GM21423 (cell line): ENCODE results near the gene PALS1.

Source experiments
- ATAC-seq: cut with Tn5 transposase; IDR thresholded peaks from one replicate; pipeline ENCODE4 v1.9.1; 2021; ENCODE audit warnings: mild to moderate bottlenecking, moderate library complexity; ENCODE audit not compliant: unreplicated experiment

Gene PALS1

GRCh38 chr14:67241411-67242167 is at the start of gene PALS1:
TSS of gene PALS1 (plus strand) at chr14:67241435. CDS start at chr14:67279171, 37,736 bp downstream.
- ATAC-seq, result peak; percentile 38

GRCh38 chr14:67191768-67192290 is 49.4 kb upstream of the PALS1 start:
- no peak for ATAC-seq

- no peak for ATAC-seq
Measured at GRCh38 chr14:67192366-67192765, 48.9 kb upstream of the PALS1 start.

GRCh38 chr14:67195279-67195678 is 46.0 kb upstream of the PALS1 start:
- ATAC-seq, result no peak

GRCh38 chr14:67199016-67199415 is 42.2 kb upstream of the PALS1 start:
- ATAC-seq, result no peak

- ATAC-seq, result no peak
Measured at GRCh38 chr14:67207810-67208209, 33.4 kb upstream of the PALS1 start.

- ATAC-seq, result no peak
Measured at GRCh38 chr14:67218126-67218525, 23.1 kb upstream of the PALS1 start.

GRCh38 chr14:67221248-67221981 is 19.8 kb upstream of the PALS1 start:
- no peak for ATAC-seq

- ATAC-seq, result no peak
Measured at GRCh38 chr14:67221982-67222328, 19.3 kb upstream of the PALS1 start.

GRCh38 chr14:67225523-67225922 is 15.7 kb upstream of the PALS1 start:
- no peak for ATAC-seq

- ATAC-seq, result no peak
Measured at GRCh38 chr14:67228325-67228984, 12.8 kb upstream of the PALS1 start.

- ATAC-seq, result no peak
Measured at GRCh38 chr14:67232066-67232465, 9.2 kb upstream of the PALS1 start.

- no peak for ATAC-seq
Measured at GRCh38 chr14:67232621-67233020, 8.6 kb upstream of the PALS1 start.

- ATAC-seq, result no peak
Measured at GRCh38 chr14:67237591-67237990, 3.6 kb upstream of the PALS1 start.

GRCh38 chr14:67239582-67239981 is 1.7 kb upstream of the PALS1 start:
- no peak for ATAC-seq

GRCh38 chr14:67240168-67240932 is 885 bp upstream of the PALS1 start:
- peak; percentile 13 for ATAC-seq

GRCh38 chr14:67240978-67241410 is 241 bp upstream of the PALS1 start:
- peak; percentile 92 for ATAC-seq

- no peak for ATAC-seq
Measured at GRCh38 chr14:67242168-67242420, 859 bp downstream of the PALS1 start.

GRCh38 chr14:67245104-67245503 is 3.9 kb downstream of the PALS1 start:
- ATAC-seq, result no peak

GRCh38 chr14:67251573-67252226 is 10.5 kb downstream of the PALS1 start:
- no peak for ATAC-seq
